ENCODE measurements around the gene SDCCAG8.
A peak's percentile ranks its signal among the peaks of the same experiment; 100 is the strongest.

SDCCAG8 gene

GRCh38 chr1:243455760-243456651, 200.2 kb downstream of the SDCCAG8 start:
- no peak for DNase-seq (ENCODE audit: low spot score)

DNA sequence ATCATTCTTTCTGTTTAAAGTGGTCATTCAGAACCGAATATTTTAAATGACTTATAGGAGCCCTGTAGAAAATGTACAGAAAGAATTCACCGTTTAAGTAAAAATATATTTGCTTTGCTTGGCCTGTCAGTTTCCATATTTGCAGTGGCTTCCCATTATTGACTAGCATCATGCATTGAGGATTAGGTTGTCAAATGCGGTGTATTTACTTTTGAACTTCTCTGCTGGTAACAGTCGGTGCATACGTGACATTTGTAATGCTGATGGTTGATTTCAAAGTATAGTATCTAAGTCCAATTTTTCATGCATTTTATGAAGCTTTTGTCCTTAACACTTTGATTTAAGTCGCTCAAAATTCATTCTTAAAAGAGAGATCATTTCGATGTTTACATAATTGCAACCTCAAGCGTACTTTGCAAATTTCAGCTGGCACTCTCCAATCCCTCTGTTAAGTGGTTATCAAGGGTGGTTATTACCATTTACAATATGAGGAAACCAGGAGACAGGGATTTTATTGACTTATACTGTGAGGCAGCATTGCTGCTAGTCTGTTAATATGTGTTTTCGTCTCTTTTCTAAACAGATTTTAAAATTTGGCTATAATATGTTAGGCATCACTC, 201.6 kb downstream of the SDCCAG8 start:
- no peak for DNase-seq (ENCODE audit: low spot score)

DNA sequence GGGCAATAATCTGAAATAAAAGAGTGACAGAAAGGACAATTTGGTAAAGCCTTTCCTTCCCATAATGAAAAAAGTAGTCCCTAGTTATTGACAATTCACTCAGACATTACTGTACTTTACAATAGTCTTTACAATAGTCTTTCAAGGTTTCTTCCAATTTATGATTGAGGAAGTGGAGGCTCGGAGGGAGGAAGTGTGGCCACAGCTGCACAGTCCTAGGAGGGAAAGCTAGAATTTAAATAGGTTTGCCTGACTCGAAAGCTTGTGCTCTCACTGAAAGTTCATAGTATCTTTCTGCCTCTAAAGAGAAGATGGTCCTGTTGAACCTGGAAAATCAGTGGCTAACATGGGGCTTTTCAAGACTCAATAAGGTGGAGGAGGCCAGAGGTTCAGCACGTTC, 203.2 kb downstream of the SDCCAG8 start:
- DNase-seq (ENCODE audit: low spot score): no peak

DNA sequence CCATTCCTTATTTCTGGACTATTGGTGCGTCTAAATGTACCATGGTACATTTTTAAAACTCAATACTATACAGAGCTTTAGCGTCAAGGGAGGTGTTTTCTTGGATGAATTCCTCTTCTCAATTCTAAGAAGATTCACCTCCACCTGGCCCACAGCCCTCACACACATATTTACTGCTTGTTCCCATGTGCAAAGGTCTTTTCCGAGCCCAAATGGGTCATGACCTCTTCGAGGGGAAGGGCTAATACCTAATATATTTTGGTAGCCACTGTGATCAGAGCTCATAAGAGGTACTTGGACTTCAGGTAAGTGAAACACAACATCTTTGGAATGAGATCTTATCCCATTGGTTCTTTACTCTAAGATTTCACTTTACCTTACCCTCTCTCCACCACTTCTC, 205.9 kb downstream of the SDCCAG8 start:
- no peak for DNase-seq (ENCODE audit: low spot score)

DNA sequence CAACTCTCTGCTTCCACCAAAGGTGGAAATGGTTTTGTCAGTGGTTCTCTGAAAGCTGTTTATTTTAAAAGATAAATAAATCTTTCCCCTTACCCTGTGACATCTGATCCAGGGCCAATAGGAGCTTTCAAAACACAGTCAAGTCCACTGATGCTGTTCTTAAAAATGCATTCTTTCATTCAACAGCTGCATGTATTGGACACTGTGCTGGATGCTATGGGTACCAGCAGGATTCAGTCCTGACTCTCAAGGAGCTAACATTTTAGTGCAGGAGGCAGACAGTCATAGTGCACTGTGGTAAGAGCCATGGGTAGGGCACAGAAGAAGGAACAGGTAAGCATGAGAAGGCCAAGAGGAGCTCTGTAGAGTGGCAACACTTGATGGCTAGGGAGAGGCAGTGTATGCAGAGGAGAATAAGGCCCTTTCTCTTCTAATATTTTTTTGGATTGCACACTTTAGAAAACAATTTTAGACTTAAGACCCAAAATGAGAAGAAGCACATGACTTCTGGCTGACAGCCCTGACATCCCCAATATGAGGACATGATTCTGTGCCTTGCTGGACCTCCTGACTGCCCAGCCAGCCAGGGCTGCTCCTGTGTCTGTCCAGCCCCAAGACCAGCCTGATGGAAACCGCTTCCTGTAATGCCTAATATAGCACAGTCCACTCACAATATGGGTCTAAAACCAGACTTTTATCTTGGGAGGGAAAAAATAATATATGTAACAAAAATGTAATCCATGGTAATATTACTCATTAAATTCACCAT, 207.3 kb downstream of the SDCCAG8 start:
- DNase-seq (ENCODE audit: low spot score): peak; percentile 68

DNA sequence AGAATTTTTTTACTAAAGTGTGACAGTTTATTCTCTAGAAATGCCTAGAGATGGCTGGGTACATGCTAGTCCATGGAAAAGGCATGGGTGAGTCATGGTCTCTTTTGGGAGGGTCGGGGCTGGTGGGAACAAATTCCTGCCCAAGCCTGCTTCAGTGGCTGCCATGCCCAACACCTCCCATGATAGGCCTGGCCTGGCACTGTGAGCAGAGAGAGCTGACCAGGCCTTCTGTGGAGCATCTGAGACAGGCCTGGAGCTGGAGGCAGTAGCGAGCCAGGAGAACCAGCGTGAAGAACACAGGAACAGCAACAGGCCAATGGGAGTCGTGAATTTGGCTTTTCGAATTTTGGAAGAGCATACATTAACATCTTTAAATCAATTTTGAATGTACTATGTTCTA, 209.2 kb downstream of the SDCCAG8 start:
- no peak for DNase-seq (ENCODE audit: low spot score)

DNA sequence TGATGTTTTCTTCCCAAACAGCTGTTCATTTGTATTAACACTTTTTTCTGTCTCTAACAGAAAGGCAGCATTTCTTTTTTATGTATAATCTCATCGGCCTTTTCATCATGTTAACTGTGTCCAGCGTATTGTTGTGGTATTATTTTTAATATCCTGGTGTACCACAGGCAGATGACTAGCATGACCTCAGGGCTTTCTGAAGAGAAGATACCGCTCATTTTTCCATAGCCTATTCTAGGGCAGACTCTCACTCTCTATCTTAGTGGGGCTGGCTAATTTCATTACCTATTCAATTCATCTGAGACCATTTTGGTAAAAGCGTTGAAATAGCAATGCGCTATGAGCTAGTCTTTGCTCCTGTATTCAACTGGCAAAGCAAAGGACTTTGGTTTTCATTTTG, 209.9 kb downstream of the SDCCAG8 start:
- no peak for DNase-seq (ENCODE audit: low spot score)

- no peak for DNase-seq (ENCODE audit: low spot score)
These were observed 213.7 kb downstream of the SDCCAG8 start for GRCh38 chr1:243469497-243469896.

- peak; percentile 64 for DNase-seq (ENCODE audit: low spot score)
These were observed 214.7 kb downstream of the SDCCAG8 start for GRCh38 chr1:243470502-243470901.

DNA sequence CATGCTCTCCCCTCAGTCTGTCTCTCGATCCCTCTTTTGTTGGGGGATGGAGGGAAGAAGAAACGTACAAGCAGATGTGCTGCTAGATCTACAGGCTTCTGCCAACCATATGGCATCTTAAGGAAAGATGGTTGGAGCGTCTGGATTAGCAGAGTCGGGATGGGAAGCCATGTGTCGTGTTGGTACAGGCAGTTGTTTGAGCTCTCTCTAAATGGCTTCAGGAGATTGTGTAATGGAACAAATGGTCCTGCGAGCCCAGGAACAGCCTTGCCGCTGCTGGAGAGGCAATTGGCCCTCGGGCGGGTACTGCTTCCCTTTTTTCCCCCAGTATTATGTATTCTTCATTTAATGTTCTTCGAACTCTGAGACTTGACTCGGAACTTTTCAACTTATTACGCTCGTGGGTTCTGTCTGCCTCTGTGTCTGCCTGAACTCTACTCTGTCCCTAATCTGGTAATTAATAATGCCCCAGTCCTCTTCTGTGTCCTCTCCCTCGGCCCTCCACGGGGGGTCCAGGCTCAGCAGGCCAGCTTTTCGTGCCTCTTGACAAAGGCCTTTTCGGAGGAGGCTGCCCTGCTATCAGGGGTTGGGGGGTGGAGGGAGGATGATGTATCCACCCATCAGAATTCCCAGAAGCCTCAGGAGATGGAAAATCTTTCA, 215.3 kb downstream of the SDCCAG8 start:
- DNase-seq (ENCODE audit: low spot score): peak; percentile 72

GRCh38 chr1:243471754-243472745, 216.2 kb downstream of the SDCCAG8 start:
- DNase-seq (ENCODE audit: low spot score): peak; percentile 66

DNA sequence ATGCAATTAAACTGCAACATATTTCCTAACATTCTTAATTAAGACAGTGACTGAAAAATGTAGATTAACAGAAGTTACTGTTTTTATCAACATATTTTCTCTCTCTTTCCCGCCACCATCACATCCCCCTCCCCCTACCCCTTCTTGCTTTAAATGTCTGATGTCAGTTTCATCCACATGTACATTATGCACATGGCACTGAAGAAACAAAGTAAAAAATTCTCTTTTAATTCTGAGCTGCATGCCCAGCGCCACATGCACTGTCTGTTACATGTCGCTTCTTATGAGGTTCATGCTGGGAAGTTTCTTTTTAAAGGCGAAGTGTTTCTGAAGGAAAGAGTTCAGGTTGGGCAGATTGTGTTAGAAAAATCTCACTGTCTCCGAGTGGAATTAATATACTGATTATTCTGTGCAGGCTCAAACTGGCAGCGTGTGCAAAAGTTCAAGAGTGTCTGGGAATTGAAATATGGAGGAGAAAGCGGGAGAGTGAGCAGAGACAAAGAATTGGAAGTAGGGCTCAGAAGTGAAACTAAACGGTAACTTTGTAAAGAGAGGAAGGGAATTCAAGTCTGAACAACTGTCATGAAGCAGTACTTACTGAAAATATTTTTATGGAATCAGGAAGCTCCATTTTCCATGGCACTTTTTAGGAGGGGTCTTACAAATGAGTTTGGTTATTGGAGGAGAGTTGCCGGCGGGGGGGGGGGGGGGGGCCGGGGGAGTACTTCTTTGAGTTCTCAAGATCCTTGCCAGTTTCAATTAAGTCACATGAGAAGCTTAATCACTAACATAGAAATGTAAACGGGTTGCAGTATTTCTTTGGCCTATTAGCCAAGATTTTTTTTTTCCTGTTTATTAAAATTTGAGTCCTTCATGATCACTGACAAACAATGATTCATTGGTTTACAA, 217.6 kb downstream of the SDCCAG8 start:
- DNase-seq (ENCODE audit: low spot score): peak; percentile 58

DNA sequence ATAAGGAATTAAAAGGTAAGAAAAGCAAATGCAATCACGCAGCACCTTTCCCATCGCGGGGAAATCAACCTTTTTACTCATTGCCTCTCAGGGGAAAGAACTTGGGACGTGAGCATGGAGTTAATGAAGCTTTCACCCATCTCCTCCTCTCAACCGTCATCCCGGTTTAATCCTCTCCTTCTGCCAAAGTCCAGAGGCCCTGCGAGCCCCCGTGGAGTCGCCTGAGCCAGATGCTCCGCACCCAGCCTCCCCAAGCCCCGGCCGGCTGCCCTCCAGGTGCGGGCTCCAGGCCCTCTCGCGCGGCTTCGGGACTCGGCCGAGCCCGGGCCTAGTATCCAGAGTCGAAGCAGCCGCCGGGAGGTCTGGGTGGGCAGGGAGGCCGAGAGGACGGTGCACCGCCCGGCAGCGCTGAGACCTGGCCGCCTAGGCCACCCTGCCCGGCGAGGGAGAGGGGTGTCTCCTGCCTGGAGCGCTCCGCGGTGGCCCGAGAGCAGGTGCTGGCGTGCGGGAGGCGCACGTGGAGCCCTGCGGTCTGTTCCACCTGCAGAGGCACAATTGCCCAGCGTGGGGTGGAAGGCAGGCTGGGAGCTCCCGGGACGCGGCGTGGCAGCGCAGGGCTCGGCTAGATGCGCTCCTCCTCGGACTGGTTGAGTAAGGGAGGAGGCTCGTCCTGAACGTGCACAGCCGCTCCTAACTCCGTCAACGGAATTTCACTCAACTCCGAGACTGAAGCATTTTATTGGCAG, 218.5 kb downstream of the SDCCAG8 start:
- DNase-seq (ENCODE audit: low spot score): no peak

DNA sequence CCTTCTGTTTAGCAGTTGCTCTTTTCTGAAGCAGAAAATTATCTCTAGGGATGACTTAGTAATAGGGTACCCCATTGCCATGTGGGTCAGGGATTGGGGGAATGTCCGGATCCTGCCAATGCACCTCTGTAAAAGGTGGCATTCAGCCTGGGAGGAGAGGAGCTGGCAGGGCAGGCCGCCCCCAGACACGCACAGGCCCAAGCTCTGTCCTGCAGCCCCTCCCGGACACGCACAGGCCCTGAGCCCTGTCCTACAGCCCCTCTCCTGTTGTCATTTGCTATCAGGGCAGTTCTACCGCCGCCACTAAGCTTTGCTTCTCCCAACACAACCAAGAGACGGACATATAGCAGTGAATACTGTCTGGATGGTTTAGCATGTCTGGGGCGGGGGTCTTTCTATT, 219.1 kb downstream of the SDCCAG8 start:
- no peak for DNase-seq (ENCODE audit: low spot score)

DNA sequence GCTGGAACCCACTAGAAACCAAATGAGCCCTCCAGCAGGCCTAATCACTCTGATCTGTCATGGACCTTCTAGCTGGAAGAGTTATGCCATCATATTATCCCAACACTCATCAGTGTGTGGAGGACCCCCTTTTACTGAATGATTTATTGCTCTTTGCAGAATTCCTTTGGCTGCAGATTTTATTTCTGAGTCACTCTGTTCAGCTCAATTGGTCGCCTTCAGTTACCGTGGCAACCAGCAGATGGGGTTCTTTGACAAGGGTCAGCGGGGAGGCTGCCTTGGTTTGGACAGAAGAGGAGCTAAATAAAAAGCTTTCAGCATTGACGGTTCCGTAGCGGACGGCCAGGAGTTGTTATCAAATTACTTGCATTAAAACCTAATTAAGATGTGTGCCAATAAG, 220.1 kb downstream of the SDCCAG8 start:
- DNase-seq (ENCODE audit: low spot score): peak; percentile 87

- no peak for DNase-seq (ENCODE audit: low spot score)
These were observed 222.0 kb downstream of the SDCCAG8 start for GRCh38 chr1:243477731-243478290.

DNA sequence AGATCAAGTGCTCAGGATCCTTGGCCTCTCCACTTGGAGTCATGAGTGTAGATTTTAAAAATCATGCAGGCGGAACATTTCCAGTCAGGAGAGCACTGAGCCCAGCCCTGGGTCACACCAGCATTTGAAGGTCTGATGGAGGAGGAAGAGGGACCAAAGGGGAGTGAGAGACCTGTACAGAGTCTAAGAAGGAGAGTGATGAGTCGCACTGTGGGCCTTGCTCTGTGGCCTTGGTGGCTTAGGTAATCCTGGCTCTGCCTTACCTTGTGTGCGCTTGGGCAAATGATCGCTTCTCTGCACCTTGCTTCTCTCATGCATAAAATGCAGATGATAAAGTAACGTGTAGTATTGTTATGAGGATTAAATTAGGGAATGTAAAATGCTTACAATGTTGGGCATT, 225.3 kb downstream of the SDCCAG8 start:
- DNase-seq (ENCODE audit: low spot score): no peak

DNA sequence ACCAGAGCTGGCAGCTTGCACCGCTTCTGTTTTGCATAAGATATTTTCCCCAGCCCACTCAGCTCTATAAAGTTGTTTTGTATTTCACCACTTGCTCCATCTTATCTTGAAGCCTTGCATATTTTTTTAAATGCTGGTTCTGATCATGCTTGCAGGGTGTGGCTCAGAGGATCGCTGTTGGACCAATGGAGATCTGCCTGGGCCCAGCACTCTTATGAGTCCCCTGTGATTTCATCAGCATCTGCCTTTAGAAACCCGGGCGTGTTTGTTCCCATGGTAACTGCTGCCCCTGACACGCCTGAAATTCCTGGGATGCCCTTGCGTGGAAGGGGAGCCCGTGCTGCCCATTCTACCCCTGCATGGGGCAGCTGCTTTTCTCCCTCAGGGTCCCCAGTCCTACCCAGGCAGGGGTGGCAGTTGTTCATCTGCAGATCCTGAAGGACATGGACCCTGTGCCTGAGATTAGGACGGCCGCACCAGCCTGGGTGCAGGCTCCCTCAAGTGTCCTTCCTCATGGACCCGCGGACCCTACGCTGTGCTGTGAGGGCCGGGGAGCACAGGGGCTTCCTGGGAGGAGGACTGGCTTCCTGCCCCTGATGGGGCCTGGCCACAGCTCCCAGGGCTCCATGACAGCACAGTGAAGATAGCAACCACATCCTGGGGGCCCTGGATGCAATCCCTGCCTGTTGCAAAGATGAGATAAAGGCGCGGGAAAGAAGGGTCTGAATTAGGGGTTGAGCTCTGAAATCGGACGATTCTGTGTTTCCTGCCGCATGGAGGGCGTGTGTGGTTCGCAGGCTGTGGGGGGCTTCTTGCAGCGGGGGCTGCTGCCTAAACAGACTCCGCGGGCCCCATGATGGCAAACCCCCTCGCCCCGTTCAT, 226.5 kb downstream of the SDCCAG8 start:
- no peak for DNase-seq (ENCODE audit: low spot score)
